HEK293T (cell line): ENCODE data around the gene SORBS1.
A peak's percentile ranks its signal among the peaks of the same experiment; 100 is the strongest.

Source experiments
- CTCF ChIA-PET: fragments of 350-600 bp; formaldehyde crosslinking; extraction: SDS; loops from one replicate; lab custom pipeline; 2021; ENCODE audit warnings: antibody characterized with exemption, inconsistent platforms; lab: Yijun Ruan, JAX
- POLR2A ChIA-PET: fragments of 350-600 bp; formaldehyde crosslinking; extraction: SDS; loops from one replicate; lab custom pipeline; 2020; ENCODE audit warnings: antibody characterized with exemption, inconsistent platforms; lab: Yijun Ruan, JAX
- DNase-seq: peaks from one replicate; pipeline ENCODE4 v3.0.0; 2012; ENCODE audit warnings: mixed read lengths; ENCODE audit errors: extremely low spot score
- ARNT ChIP-seq: fragments of 450-650 bp; IDR thresholded peaks from 2 replicates; pipeline ENCODE4 v1.6.1; 2017; ENCODE audit warnings: mild to moderate bottlenecking
- BHLHE40 ChIP-seq: fragments of 450-650 bp; IDR thresholded peaks from 2 replicates; pipeline ENCODE4 v1.6.1; 2016; ENCODE audit warnings: mild to moderate bottlenecking, moderate library complexity, borderline replicate concordance
- CTBP1 ChIP-seq: fragments of 450-650 bp; IDR thresholded peaks from 2 replicates; pipeline ENCODE4 v1.6.1; 2016; ENCODE audit warnings: borderline replicate concordance
- ELF4 ChIP-seq: fragments of 450-650 bp; IDR thresholded peaks from 2 replicates; pipeline ENCODE4 v1.6.1; 2017; ENCODE audit warnings: antibody characterized with exemption
- FOXA1 ChIP-seq: fragments of 450-650 bp; IDR thresholded peaks from 2 replicates; pipeline ENCODE4 v1.6.1; 2016; ENCODE audit warnings: mild to moderate bottlenecking
- FOXK2 ChIP-seq: fragments of 450-650 bp; IDR thresholded peaks from 2 replicates; pipeline ENCODE4 v1.6.1; 2016; ENCODE audit warnings: mild to moderate bottlenecking
- FOXM1 ChIP-seq: fragments of 450-650 bp; IDR thresholded peaks from 2 replicates; pipeline ENCODE4 v1.6.1; 2017; ENCODE audit warnings: mild to moderate bottlenecking, borderline replicate concordance
- HDGF ChIP-seq: fragments of 450-650 bp; IDR thresholded peaks from 2 replicates; pipeline ENCODE4 v1.6.1; 2017; ENCODE audit warnings: antibody characterized with exemption, borderline replicate concordance
- L3MBTL2 ChIP-seq: fragments of 450-650 bp; conservative IDR thresholded peaks from 2 replicates; pipeline ENCODE4 v1.6.1; 2016; ENCODE audit warnings: mild to moderate bottlenecking
- LEF1 ChIP-seq: fragments of 450-650 bp; IDR thresholded peaks from 2 replicates; pipeline ENCODE4 v1.6.1; 2017; ENCODE audit warnings: mild to moderate bottlenecking, borderline replicate concordance
- NFRKB ChIP-seq: fragments of 450-650 bp; IDR thresholded peaks from 2 replicates; pipeline ENCODE4 v1.6.1; 2016; ENCODE audit warnings: mild to moderate bottlenecking, moderate library complexity
- PKNOX1 ChIP-seq: fragments of 450-650 bp; IDR thresholded peaks from 2 replicates; pipeline ENCODE4 v1.6.1; 2016
- SP1 ChIP-seq: fragments of 450-650 bp; IDR thresholded peaks from 2 replicates; pipeline ENCODE4 v1.6.1; 2017
- SUZ12 ChIP-seq: fragments of 450-650 bp; IDR thresholded peaks from 2 replicates; pipeline ENCODE4 v1.6.1; 2016; ENCODE audit warnings: mild to moderate bottlenecking
- TARDBP ChIP-seq: fragments of 450-650 bp; IDR thresholded peaks from 2 replicates; pipeline ENCODE4 v1.6.1; 2016
- ZNF384 ChIP-seq: fragments of 450-650 bp; IDR thresholded peaks from 2 replicates; pipeline ENCODE4 v1.6.1; 2016

Gene SORBS1

GRCh38 chr10:95450188-95450587, 111.0 kb downstream of the SORBS1 start:
- POLR2A ChIA-PET = no interaction called here
- no peak for DNase-seq
- CTCF ChIA-PET = interaction anchor here (0.8 to 1.6 kb wide), 2 partner anchors 20 to 1391 kb away, joined by 3 to 6 read pairs; no protein-coding TSS in a partner anchor
- TF ChIP-seq ELF4 (no peak), ZNF384 (no peak), NFRKB (no peak), HDGF (no peak), TARDBP (no peak), CTBP1 (no peak), PKNOX1 (no peak), SP1 (no peak), FOXK2 (no peak), ARNT (no peak), BHLHE40 (no peak), LEF1 (no peak), L3MBTL2 (no peak), FOXA1 (no peak), FOXM1 (no peak), SUZ12 (no peak)

- ChIA-PET POLR2A (no interaction called here), CTCF (interaction anchor here (1.9 kb wide), 1 partner anchor 17 kb away, joined by 12 read pairs; no protein-coding TSS in a partner anchor)
- TF ChIP-seq ELF4 (no peak), ARNT (no peak), L3MBTL2 (no peak), PKNOX1 (no peak), SUZ12 (no peak)
- no peak for DNase-seq
Measured at GRCh38 chr10:95447685-95448084, 113.5 kb downstream of the SORBS1 start.

GRCh38 chr10:95445837-95446486, 115.2 kb downstream of the SORBS1 start:
- ChIA-PET CTCF (interaction anchor here (0.6 to 1.9 kb wide), 9 partner anchors 11 to 157 kb away, joined by 3 to 13 read pairs (median 4); no protein-coding TSS in a partner anchor), POLR2A (no interaction called here)
- TF ChIP-seq ELF4 (no peak), FOXA1 (no peak), BHLHE40 (no peak), SP1 (no peak), ZNF384 (no peak), SUZ12 (no peak), FOXM1 (no peak)
- peak; percentile 90 for DNase-seq

GRCh38 chr10:95445223-95445836, 115.8 kb downstream of the SORBS1 start:
- DNase-seq = no peak
- ChIA-PET CTCF (interaction anchor here (0.7 to 1.9 kb wide), 8 partner anchors 10 to 158 kb away, joined by 3 to 13 read pairs (median 4); no protein-coding TSS in a partner anchor), POLR2A (no interaction called here)
- TF ChIP-seq SUZ12 (no peak), PKNOX1 (no peak), L3MBTL2 (no peak), FOXK2 (no peak), BHLHE40 (no peak), ELF4 (no peak), LEF1 (no peak), FOXM1 (no peak), NFRKB (no peak), TARDBP (no peak), CTBP1 (no peak), HDGF (no peak), SP1 (no peak), ZNF384 (no peak), FOXA1 (no peak), ARNT (no peak)

- ChIA-PET POLR2A (no interaction called here), CTCF (interaction anchor here (1.3 to 1.7 kb wide), 3 partner anchors 9 to 59 kb away, joined by 3 to 8 read pairs (median 4); no protein-coding TSS in a partner anchor)
Measured at GRCh38 chr10:95444792-95445191, 116.4 kb downstream of the SORBS1 start.

GRCh38 chr10:95443636-95444035, 117.5 kb downstream of the SORBS1 start:
- CTCF ChIA-PET = interaction anchor here (1.5 kb wide), 1 partner anchor 69 kb away, joined by 9 read pairs; no protein-coding TSS in a partner anchor
- POLR2A ChIA-PET = no interaction called here
- no peak for DNase-seq
- TF ChIP-seq ELF4 (no peak), BHLHE40 (no peak), LEF1 (no peak), ARNT (no peak), FOXM1 (no peak), PKNOX1 (no peak), ZNF384 (no peak), SUZ12 (no peak), TARDBP (no peak), FOXA1 (no peak), FOXK2 (no peak), HDGF (no peak)

More at GRCh38 chr10:95444792-95445191, 116.4 kb downstream of the SORBS1 start:
- TF ChIP-seq LEF1 = no peak
- no peak for TF ChIP-seq SP1
- no peak for TF ChIP-seq L3MBTL2
- no peak for TF ChIP-seq HDGF
- no peak for TF ChIP-seq FOXM1
- TF ChIP-seq SUZ12 = no peak
- TF ChIP-seq FOXK2 = no peak
- no peak for TF ChIP-seq NFRKB
- TF ChIP-seq FOXA1 = no peak
- TF ChIP-seq ARNT = no peak
- DNase-seq = no peak
